HL-60 (cell line): ENCODE results near the gene TEX52.

Experiments
- DNase-seq, 2 experiments: peaks; one replicate each; pipeline ENCODE4 v3.0.0-alpha.2; 2010 to 2020; ENCODE audit warnings: low read depth in 1 of 2, low spot score in 1 of 2
- H3K27ac ChIP-seq: fragments of 250-450 bp; sonication (Bioruptor Pico); replicated peaks from 2 replicates; pipeline ENCODE4 v1.5.1; 2020; ENCODE audit warnings: mild to moderate bottlenecking, moderate library complexity
- H3K27me3 ChIP-seq: fragments of 250-450 bp; sonication (Bioruptor Pico); 2 replicates; pipeline ENCODE4 v1.5.1; 2021; ENCODE audit warnings: mild to moderate bottlenecking, moderate library complexity; ENCODE audit not compliant: insufficient read depth, poor library complexity, severe bottlenecking
- H3K4me3 ChIP-seq: replicated peaks from 2 replicates; pipeline ENCODE4 v1.5.1; 2011; ENCODE audit warnings: mild to moderate bottlenecking, control low read depth, low read length; ENCODE audit not compliant: insufficient read depth
- CTCF ChIP-seq: IDR thresholded peaks from one replicate; pipeline ENCODE4 v1.5.1; 2011; ENCODE audit warnings: low read length, control low read depth, inconsistent platforms; ENCODE audit not compliant: insufficient read depth
- GABPA ChIP-seq: IDR thresholded peaks from 2 replicates; pipeline ENCODE4 v1.6.1; 2012; ENCODE audit warnings: low read depth
- POLR2AphosphoS5 ChIP-seq: IDR thresholded peaks from 2 replicates; pipeline ENCODE4 v1.6.1; 2012; ENCODE audit warnings: low read depth
- REST ChIP-seq: IDR thresholded peaks from 2 replicates; pipeline ENCODE4 v1.6.1; 2012; ENCODE audit warnings: low read depth; ENCODE audit not compliant: insufficient replicate concordance
- SPI1 ChIP-seq: IDR thresholded peaks from 2 replicates; pipeline ENCODE4 v1.6.1; 2012; ENCODE audit warnings: low read depth, mild to moderate bottlenecking, borderline replicate concordance

The TEX52 gene

GRCh38 chr12:2886768-2887450, 30.1 kb upstream of the TEX52 start:
- TF ChIP-seq SPI1 (no peak), CTCF (no peak), POLR2AphosphoS5 (no peak), REST (no peak), GABPA (no peak)

GRCh38 chr12:2884810-2885209, 28.0 kb upstream of the TEX52 start:
- DNase-seq: no peak
- H3K27me3 ChIP-seq: no peaks in the 10 kb centered on the region
- no peak for TF ChIP-seq SPI1
- TF ChIP-seq REST: no peak
- no peak for TF ChIP-seq GABPA
- TF ChIP-seq CTCF: no peak
- TF ChIP-seq POLR2AphosphoS5: no peak
- no peak overlapping the region for H3K4me3 ChIP-seq
- H3K27ac ChIP-seq: no peak overlapping the region

More at GRCh38 chr12:2886768-2887450, 30.1 kb upstream of the TEX52 start:
- Histone ChIP-seq H3K27ac (no peak overlapping the region), H3K4me3 (no peak overlapping the region), H3K27me3 (peaks cover 3% of the 10 kb centered on the region)
- DNase-seq: no peak

GRCh38 chr12:2879853-2880252, 23.0 kb upstream of the TEX52 start:
- TF ChIP-seq REST: no peak
- TF ChIP-seq POLR2AphosphoS5: no peak
- no peak for TF ChIP-seq SPI1
- TF ChIP-seq CTCF: no peak
- TF ChIP-seq GABPA: no peak
- no peak overlapping the region for H3K27ac ChIP-seq
- DNase-seq: no peak
- H3K4me3 ChIP-seq: no peak overlapping the region
- H3K27me3 ChIP-seq: no peaks in the 10 kb centered on the region
